Fibroblast of lung (primary cell): ENCODE data around the gene GMCL2.

Source experiments
- EZH2 ChIP-seq: IDR thresholded peaks from 2 replicates; pipeline ENCODE4 v1.5.1; 2012; ENCODE audit warnings: low read length, control low read depth, mild to moderate bottlenecking; ENCODE audit errors: missing control alignments
- TF ChIP-seq, protein P1 (sequence below), 2 donors: IDR thresholded peaks in 1 of 2; conservative IDR thresholded peaks in 1 of 2; 1 replicate in 1 of 2; 2 replicates in 1 of 2; pipeline ENCODE4 v1.5.1; 2011 to 2012; ENCODE audit warnings: low read length in 2 of 2, control low read depth in 1 of 2, inconsistent platforms in 1 of 2, low read depth in 1 of 2, mild to moderate bottlenecking in 1 of 2

DNA sequence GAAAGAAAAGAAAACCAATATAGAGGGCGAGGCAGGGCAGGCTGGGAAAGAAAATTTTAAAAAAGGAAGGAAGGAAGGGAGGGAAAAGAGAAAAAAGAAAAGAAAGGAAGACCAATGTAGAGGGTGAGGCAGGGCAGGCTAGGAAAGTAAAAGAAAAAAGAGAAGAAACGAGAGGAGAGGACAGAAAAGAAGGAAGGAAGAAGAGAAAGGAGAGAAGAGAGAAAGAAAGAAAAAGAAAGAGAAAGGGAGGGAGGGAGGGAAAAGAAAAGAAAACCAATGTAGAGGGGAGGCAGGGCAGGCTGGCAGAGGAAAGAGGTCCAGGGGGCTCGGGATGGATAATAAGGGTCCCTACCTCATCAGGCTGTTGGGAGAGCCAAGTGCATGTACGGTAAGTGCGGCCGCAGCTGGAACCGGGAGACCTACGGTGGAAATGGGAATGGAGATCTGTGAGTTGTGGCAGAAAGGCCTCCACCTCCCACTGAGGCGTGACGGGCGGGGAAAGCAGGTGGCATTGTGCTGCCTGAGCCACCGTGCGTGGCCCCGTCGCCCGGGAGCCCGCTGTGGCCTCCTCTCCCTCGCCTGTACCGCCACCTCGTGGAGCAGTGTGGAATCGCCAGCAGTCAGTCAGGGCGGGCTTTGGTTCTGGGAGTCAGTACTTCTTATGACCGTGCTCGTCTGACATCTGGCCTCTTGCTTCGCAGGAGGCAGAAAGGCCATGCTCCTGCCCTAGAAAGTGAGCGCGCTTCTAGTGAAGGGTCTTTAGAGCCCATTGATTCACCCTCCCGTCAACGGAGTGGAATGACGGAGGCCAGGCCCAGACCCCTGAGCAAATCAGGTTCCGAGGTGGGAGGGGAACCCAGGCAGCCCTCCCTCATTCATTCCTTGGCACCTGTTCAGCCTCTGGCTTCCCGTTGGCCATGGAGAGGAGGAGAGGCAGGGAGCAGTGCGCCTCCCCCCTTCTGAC is 23.1 kb downstream of the GMCL2 start:
- TF ChIP-seq EZH2 = no peak
- TF ChIP-seq, protein P1, sequence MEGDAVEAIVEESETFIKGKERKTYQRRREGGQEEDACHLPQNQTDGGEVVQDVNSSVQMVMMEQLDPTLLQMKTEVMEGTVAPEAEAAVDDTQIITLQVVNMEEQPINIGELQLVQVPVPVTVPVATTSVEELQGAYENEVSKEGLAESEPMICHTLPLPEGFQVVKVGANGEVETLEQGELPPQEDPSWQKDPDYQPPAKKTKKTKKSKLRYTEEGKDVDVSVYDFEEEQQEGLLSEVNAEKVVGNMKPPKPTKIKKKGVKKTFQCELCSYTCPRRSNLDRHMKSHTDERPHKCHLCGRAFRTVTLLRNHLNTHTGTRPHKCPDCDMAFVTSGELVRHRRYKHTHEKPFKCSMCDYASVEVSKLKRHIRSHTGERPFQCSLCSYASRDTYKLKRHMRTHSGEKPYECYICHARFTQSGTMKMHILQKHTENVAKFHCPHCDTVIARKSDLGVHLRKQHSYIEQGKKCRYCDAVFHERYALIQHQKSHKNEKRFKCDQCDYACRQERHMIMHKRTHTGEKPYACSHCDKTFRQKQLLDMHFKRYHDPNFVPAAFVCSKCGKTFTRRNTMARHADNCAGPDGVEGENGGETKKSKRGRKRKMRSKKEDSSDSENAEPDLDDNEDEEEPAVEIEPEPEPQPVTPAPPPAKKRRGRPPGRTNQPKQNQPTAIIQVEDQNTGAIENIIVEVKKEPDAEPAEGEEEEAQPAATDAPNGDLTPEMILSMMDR (conservative IDR thresholded peaks at IDR 0.05 in 1 of 2, IDR thresholded peaks at IDR 0.05 in 1 of 2; ENCODE audit: low read depth in 1 of 2, low read length in 2 of 2) = peak; percentile 99
